H9 (cell line): ENCODE results near the gene IL1RAPL1. TPM values are rescaled to one million over a fixed set of nuclear protein-coding genes. Genes with fewer than 3 reads are reported as not detected.

Source experiments
- DNase-seq: peaks from one replicate; pipeline ENCODE4 v3.0.0-alpha.2; 2017
- H2AFZ ChIP-seq: one replicate; pipeline ENCODE4 v1.6.1; 2013; ENCODE audit warnings: mild to moderate bottlenecking, low read length, control low read depth, moderate library complexity
- H2AK5ac ChIP-seq: 2 replicates; pipeline ENCODE4 v1.6.1; 2013; ENCODE audit warnings: low read length, control low read depth, mixed read lengths; ENCODE audit not compliant: insufficient read length
- H2BK120ac ChIP-seq: one replicate; pipeline ENCODE4 v1.6.1; 2013; ENCODE audit warnings: low read depth, mild to moderate bottlenecking, low read length, control low read depth, inconsistent platforms; ENCODE audit not compliant: poor library complexity, severe bottlenecking
- H2BK12ac ChIP-seq: 2 replicates; pipeline ENCODE4 v1.6.1; 2013; ENCODE audit warnings: low read length, control low read depth, mixed read lengths, low read depth; ENCODE audit not compliant: insufficient read length
- H2BK15ac ChIP-seq: 2 replicates; pipeline ENCODE4 v1.6.1; 2013; ENCODE audit warnings: low read depth, low read length, control low read depth
- H2BK20ac ChIP-seq: one replicate; pipeline ENCODE4 v1.6.1; 2013; ENCODE audit warnings: low read depth, mild to moderate bottlenecking, low read length, control low read depth, inconsistent platforms; ENCODE audit not compliant: poor library complexity, severe bottlenecking
- H2BK5ac ChIP-seq: 2 replicates; pipeline ENCODE4 v1.6.1; 2013; ENCODE audit warnings: low read length, control low read depth, mixed read lengths; ENCODE audit not compliant: insufficient read length
- H3K14ac ChIP-seq: 2 replicates; pipeline ENCODE4 v1.6.1; 2013; ENCODE audit warnings: low read length, control low read depth; ENCODE audit not compliant: insufficient read depth
- H3K18ac ChIP-seq: 2 replicates; pipeline ENCODE4 v1.6.1; 2013; ENCODE audit warnings: low read depth, mild to moderate bottlenecking, mixed read lengths, low read length, control low read depth; ENCODE audit not compliant: insufficient read length
- H3K23ac ChIP-seq: 2 replicates; pipeline ENCODE4 v1.6.1; 2013; ENCODE audit warnings: low read length, control low read depth, mixed read lengths, low read depth; ENCODE audit not compliant: insufficient read length
- H3K23me2 ChIP-seq: 2 replicates; pipeline ENCODE4 v1.6.1; 2013; ENCODE audit warnings: low read depth, mild to moderate bottlenecking, mixed read lengths, low read length, control low read depth; ENCODE audit not compliant: insufficient read length, poor library complexity, severe bottlenecking
- H3K27ac ChIP-seq: 2 replicates; pipeline ENCODE4 v1.5.1; 2013; ENCODE audit warnings: low read length, control low read depth, mixed read lengths, low read depth; ENCODE audit not compliant: insufficient read length
- H3K27me3 ChIP-seq: 2 replicates; pipeline ENCODE4 v1.6.1; 2013; ENCODE audit warnings: low read length, control low read depth, inconsistent platforms; ENCODE audit not compliant: insufficient read depth
- H3K4ac ChIP-seq: 2 replicates; pipeline ENCODE4 v1.6.1; 2013; ENCODE audit warnings: low read depth, mild to moderate bottlenecking, control low read depth, inconsistent platforms, low read length, moderate library complexity
- H3K4me1 ChIP-seq: 2 replicates; pipeline ENCODE4 v1.6.1; 2013; ENCODE audit warnings: low read length, control low read depth, inconsistent platforms; ENCODE audit not compliant: insufficient read depth
- H3K4me2 ChIP-seq: 2 replicates; pipeline ENCODE4 v1.6.1; 2013; ENCODE audit warnings: low read length, control low read depth, mixed read lengths; ENCODE audit not compliant: insufficient read length, insufficient read depth
- H3K56ac ChIP-seq: 2 replicates; pipeline ENCODE4 v1.6.1; 2013; ENCODE audit warnings: low read depth, mild to moderate bottlenecking, mixed read lengths, low read length, control low read depth; ENCODE audit not compliant: insufficient read length
- H3K79me1 ChIP-seq: 2 replicates; pipeline ENCODE4 v1.6.1; 2013; ENCODE audit warnings: low read depth, mild to moderate bottlenecking, moderate library complexity, low read length, control low read depth, inconsistent platforms; ENCODE audit not compliant: insufficient read depth, poor library complexity, severe bottlenecking
- H3K79me2 ChIP-seq: 2 replicates; pipeline ENCODE4 v1.6.1; 2013; ENCODE audit warnings: low read length, control low read depth, inconsistent platforms; ENCODE audit not compliant: insufficient read depth
- H3K9ac ChIP-seq: 2 replicates; pipeline ENCODE4 v1.6.1; 2013; ENCODE audit warnings: low read length, control low read depth, mixed read lengths; ENCODE audit not compliant: insufficient read length; ENCODE audit errors: extremely low read depth
- H3K9me3 ChIP-seq: one replicate; pipeline ENCODE4 v1.6.1; 2013; ENCODE audit warnings: low read depth, low read length, inconsistent platforms; ENCODE audit not compliant: control insufficient read depth
- H3T11ph ChIP-seq: one replicate; pipeline ENCODE4 v1.6.1; 2013; ENCODE audit warnings: mild to moderate bottlenecking, low read length, control low read depth, inconsistent platforms
- H4K20me1 ChIP-seq: one replicate; pipeline ENCODE4 v1.6.1; 2013; ENCODE audit not compliant: control insufficient read depth, insufficient read length, insufficient read depth
- H4K5ac ChIP-seq: 2 replicates; pipeline ENCODE4 v1.6.1; 2013; ENCODE audit warnings: low read depth, mild to moderate bottlenecking, mixed read lengths, low read length, control low read depth; ENCODE audit not compliant: insufficient read length
- H4K8ac ChIP-seq: replicated peaks from 2 replicates; pipeline ENCODE4 v1.6.1; 2013; ENCODE audit warnings: low read length, control low read depth, mixed read lengths, low read depth; ENCODE audit not compliant: insufficient read length
- H4K91ac ChIP-seq: 2 replicates; pipeline ENCODE4 v1.6.1; 2013; ENCODE audit warnings: low read depth, mild to moderate bottlenecking, moderate library complexity, mixed read lengths, low read length, control low read depth; ENCODE audit not compliant: insufficient read length
- H3K27ac Mint-ChIP-seq, 3 experiments: 2 replicates in 2 of 3; 3 replicates in 1 of 3; pipeline ENCODE4 v1.8.0; 2020 to 2021; ENCODE audit warnings: mixed read lengths in 3 of 3, mild to moderate bottlenecking in 1 of 3, moderate library complexity in 1 of 3
- H3K27me3 Mint-ChIP-seq: 2 replicates; pipeline ENCODE4 v1.8.0; 2021; ENCODE audit warnings: low read depth, mild to moderate bottlenecking, moderate library complexity, mixed read lengths
- H3K36me3 Mint-ChIP-seq, 3 experiments: 2 replicates in 2 of 3; 3 replicates in 1 of 3; pipeline ENCODE4 v1.8.0; 2020 to 2021; ENCODE audit warnings: low read depth in 3 of 3, mixed read lengths in 3 of 3; ENCODE audit not compliant: insufficient read depth in 1 of 3
- H3K4me1 Mint-ChIP-seq, 2 experiments: 2 replicates each; pipeline ENCODE4 v1.8.0; 2020; ENCODE audit warnings: mixed read lengths in 2 of 2
- H3K4me3 Mint-ChIP-seq, 2 experiments: 2 replicates in 1 of 2; 3 replicates in 1 of 2; pipeline ENCODE4 v1.8.0; 2020 to 2021; ENCODE audit warnings: mild to moderate bottlenecking in 2 of 2, mixed read lengths in 2 of 2, moderate library complexity in 1 of 2
- H3K9me3 Mint-ChIP-seq, 2 experiments: 2 replicates in 1 of 2; 3 replicates in 1 of 2; pipeline ENCODE4 v1.8.0; 2020; ENCODE audit warnings: mild to moderate bottlenecking in 2 of 2, mixed read lengths in 2 of 2, moderate library complexity in 1 of 2
- CTCF ChIP-seq: fragments of 200-600 bp; sonication (generic); conservative IDR thresholded peaks from 3 replicates; pipeline ENCODE4 v1.8.0; 2021; ENCODE audit warnings: antibody characterized with exemption, mild to moderate bottlenecking
- WGBS: extraction: QIAGEN DNeasy Blood & Tissue Kit; methylation state at CpG from one replicate; pipeline ENCODE4 v1.1.7; 2013; ENCODE audit warnings: missing lambda C conversion rate, low lambda C conversion rate, mixed read lengths; ENCODE audit not compliant: insufficient read length; ENCODE audit errors: extremely low coverage; 5-methylcytosine and 5-hydroxymethylcytosine counted together
- total RNA-seq: library from RNA; stranded (reverse); gene quantifications from 2 replicates; pipeline ENCODE4 v1.2.1, GENCODE V29; 2021

IL1RAPL1 gene
- total RNA-seq, 1 experiment from 2014 or later: 0.31 TPM

GRCh38 chrX:29826742-29827141 is 1239.5 kb downstream of the IL1RAPL1 start:
- Mint-ChIP-seq H3K9me3 (peaks cover 0 to 57% of the 10 kb centered on the region in 2 experiments; a peak in 4 of 5 replicates), H3K27ac (no peak overlapping the region), H3K4me3 (no peak overlapping the region), H3K27me3 (no peaks in the 10 kb centered on the region), H3K36me3 (no peaks in the 10 kb centered on the region; a peak in 2 of 7 replicates), H3K4me1 (peaks cover 0 to 7% of the 10 kb centered on the region in 2 experiments; a peak in 2 of 4 replicates)
- H2AK5ac ChIP-seq: no peak overlapping the region
- DNase-seq: no peak
- no peak overlapping the region for H4K8ac ChIP-seq
- H3K18ac ChIP-seq: no peak overlapping the region
- H3K23ac ChIP-seq: no peak overlapping the region
- H2BK120ac ChIP-seq: no peak overlapping the region
- no peaks in the 10 kb centered on the region for H3K27me3 ChIP-seq
- H3K4me1 ChIP-seq: no peaks in the 10 kb centered on the region
- no peak overlapping the region for H3K14ac ChIP-seq
- H3K23me2 ChIP-seq: no peaks in the 10 kb centered on the region
- H2AFZ ChIP-seq: no peak overlapping the region
- TF ChIP-seq CTCF: no peak
- H3K27ac ChIP-seq: no peak overlapping the region
- no peaks in the 10 kb centered on the region; the same call in 1 of the 2 replicates for H3K79me2 ChIP-seq
- H3K79me1 ChIP-seq: no peaks in the 10 kb centered on the region
- H2BK5ac ChIP-seq: no peak overlapping the region
- H3K56ac ChIP-seq: no peak overlapping the region
- H3K4me2 ChIP-seq: no peak overlapping the region
- H4K91ac ChIP-seq: no peak overlapping the region
- WGBS: no CpG with 5 or more reads among the region's 5 CpGs
- no peak overlapping the region for H3T11ph ChIP-seq
- H3K9me3 ChIP-seq: no peaks in the 10 kb centered on the region
- no peak overlapping the region for H3K9ac ChIP-seq
- no peak overlapping the region for H2BK12ac ChIP-seq
- no peak overlapping the region for H2BK15ac ChIP-seq
- no peak overlapping the region for H2BK20ac ChIP-seq
- H3K4ac ChIP-seq: no peak overlapping the region
- no peaks in the 10 kb centered on the region for H4K20me1 ChIP-seq
- H4K5ac ChIP-seq: no peak overlapping the region
